Esophagus muscularis mucosa (tissue), 4 donors: ENCODE results near the gene P2RY4. TPM values are rescaled to one million over a fixed set of nuclear protein-coding genes. Genes with fewer than 3 reads are reported as not detected.

Source experiments
- DNase-seq: peaks from one replicate; pipeline ENCODE4 v3.0.0-alpha.2; 2017; ENCODE audit errors: extremely low spot score
- H3K27ac ChIP-seq, 4 donors: fragments of 200-600 bp; sonication (generic); replicated peaks in 1 of 4; 1 replicate in 3 of 4; 2 replicates in 1 of 4; pipeline ENCODE4 v1.5.1; 2016 to 2019; ENCODE audit warnings: mild to moderate bottlenecking in 1 of 4
- H3K27me3 ChIP-seq, 4 donors: fragments of 200-600 bp; sonication (generic); one replicate each; pipeline versions ENCODE4 v1.5.1 to v1.6.0; 2016 to 2019
- H3K36me3 ChIP-seq, 4 donors: fragments of 200-600 bp; sonication (generic); one replicate each; pipeline ENCODE4 v1.5.1; 2016 to 2019
- H3K4me1 ChIP-seq, 4 donors: fragments of 200-600 bp; sonication (generic); one replicate each; pipeline ENCODE4 v1.5.1; 2016 to 2019
- H3K4me3 ChIP-seq, 4 donors: fragments of 200-600 bp; sonication (generic); 1 replicate in 2 of 4; 2 replicates in 2 of 4; pipeline ENCODE4 v1.5.1; 2016 to 2019; ENCODE audit warnings: mild to moderate bottlenecking in 4 of 4, moderate library complexity in 1 of 4
- H3K9me3 ChIP-seq, 4 donors: fragments of 200-600 bp; sonication (generic); 1 replicate in 3 of 4; 2 replicates in 1 of 4; pipeline ENCODE4 v1.5.1; 2016 to 2019
- CTCF ChIP-seq, 3 experiments: fragments of 200-600 bp in 2 of 3; fragments of 450-650 bp in 1 of 3; sonication (generic) in 2 of 3; IDR thresholded peaks; one replicate each; pipeline ENCODE4 v1.5.1; 2017 to 2019; ENCODE audit warnings: antibody characterized with exemption in 3 of 3, mild to moderate bottlenecking in 2 of 3, moderate library complexity in 1 of 3
- EP300 ChIP-seq: sonication (generic); formaldehyde crosslinking; IDR thresholded peaks from one replicate; pipeline ENCODE4 v1.6.1; 2017; ENCODE audit warnings: antibody characterized with exemption
- POLR2A ChIP-seq: fragments of 450-650 bp; IDR thresholded peaks from one replicate; pipeline ENCODE4 v1.6.1; 2017; ENCODE audit warnings: antibody characterized with exemption, moderate library complexity, mild to moderate bottlenecking, low read depth
- POLR2AphosphoS5 ChIP-seq, 2 donors: sonication (generic); formaldehyde crosslinking; IDR thresholded peaks; one replicate each; pipeline ENCODE4 v1.6.1; 2017; ENCODE audit warnings: antibody characterized with exemption in 2 of 2
- WGBS: methylation state at CpG from one replicate; pipeline ENCODE4 v1.1.5; 2018; 5-methylcytosine and 5-hydroxymethylcytosine counted together
- intact Hi-C: fragments of 100-400 bp; cut with DNase I; formaldehyde crosslinking; loops from one replicate; pipeline ENCODE4 v1.15.1; 2023
- total RNA-seq, 4 donors: library from RNA; depleted of rRNA; stranded (reverse); fragments of >200 nt; gene quantifications; one replicate each; pipeline versions ENCODE4 v1.1.0 to v1.2.1, GENCODE V29; 2016

The P2RY4 gene
- 1 to 10 TPM in 1 of 4 donors, under 1 TPM in 1, not detected in 2; 0.23 to 1.2 TPM for total RNA-seq

- WGBS, result 62% methylated on average over 4 of the region's 4 CpGs
Measured at GRCh38 chrX:70260104-70260503, at the start of gene P2RY4. TSS of gene P2RY4 (minus strand) at chrX:70260204. CDS start at chrX:70259624, 580 bp downstream.

GRCh38 chrX:70301716-70302115, 41.7 kb upstream of the P2RY4 start:
- Histone ChIP-seq H3K4me1 (no peaks in the 10 kb centered on the region), H3K9me3 (no peaks in the 10 kb centered on the region), H3K27me3 (no peaks in the 10 kb centered on the region), H3K36me3 (no peaks in the 10 kb centered on the region), H3K27ac (no peak overlapping the region), H3K4me3 (no peak overlapping the region)
- intact Hi-C loops, result no loop called here
- DNase-seq, result no peak
- WGBS, result 41% methylated on average over 3 of the region's 3 CpGs
- TF ChIP-seq EP300, result no peak
- TF ChIP-seq POLR2AphosphoS5 (IDR thresholded peaks at IDR 0.05), result no peak
- TF ChIP-seq CTCF (IDR thresholded peaks at IDR 0.05), result no peak
- no peak for TF ChIP-seq POLR2A

More at GRCh38 chrX:70260104-70260503, at the start of gene P2RY4:
- Histone ChIP-seq H3K9me3 (no peaks in the 10 kb centered on the region), H3K27me3 (no peaks in the 10 kb centered on the region), H3K27ac (no peak within 1 kb of the TSS), H3K36me3 (no peaks in the 10 kb centered on the region), H3K4me1 (no peaks in the 10 kb centered on the region), H3K4me3 (no peak within 1 kb of the TSS)
- TF ChIP-seq EP300 (no peak), CTCF (IDR thresholded peaks at IDR 0.05) (no peak), POLR2A (no peak), POLR2AphosphoS5 (IDR thresholded peaks at IDR 0.05) (no peak)
- DNase-seq, result no peak
- intact Hi-C loops, result no loop called here

GRCh38 chrX:70293621-70294020, 33.6 kb upstream of the P2RY4 start:
- Histone ChIP-seq H3K4me3 (no peak overlapping the region), H3K27ac (no peak overlapping the region), H3K4me1 (peaks cover 8 to 15% (median 12%) of the 10 kb centered on the region in 4 donors), H3K9me3 (no peaks in the 10 kb centered on the region), H3K36me3 (no peaks in the 10 kb centered on the region), H3K27me3 (no peaks in the 10 kb centered on the region)
- no peak for DNase-seq
- 74% methylated on average over 5 of the region's 5 CpGs for WGBS
- TF ChIP-seq POLR2A, result no peak
- TF ChIP-seq CTCF (IDR thresholded peaks at IDR 0.05), result no peak
- TF ChIP-seq EP300, result no peak
- no peak for TF ChIP-seq POLR2AphosphoS5 (IDR thresholded peaks at IDR 0.05)
- intact Hi-C loops, result loop anchor here (10.0 kb wide), 1 partner anchor 141 kb away; no protein-coding TSS in a partner anchor

GRCh38 chrX:70292788-70293187, 32.8 kb upstream of the P2RY4 start:
- no peak for DNase-seq
- TF ChIP-seq EP300 (no peak), POLR2AphosphoS5 (IDR thresholded peaks at IDR 0.05) (no peak), POLR2A (no peak), CTCF (IDR thresholded peaks at IDR 0.05) (no peak)
- 0% methylated on average over 1 of the region's 1 CpG for WGBS
- H3K27me3 ChIP-seq, result no peaks in the 10 kb centered on the region
- intact Hi-C loops, result loop anchor here (10.0 kb wide), 1 partner anchor 142 kb away; no protein-coding TSS in a partner anchor
- H3K27ac ChIP-seq, result no peak overlapping the region
- H3K4me3 ChIP-seq, result no peak overlapping the region
- H3K4me1 ChIP-seq, result peaks cover 8 to 15% (median 12%) of the 10 kb centered on the region in 4 donors
- peaks cover 0 to 5% (median under 1%) of the 10 kb centered on the region in 4 donors for H3K36me3 ChIP-seq
- no peaks in the 10 kb centered on the region for H3K9me3 ChIP-seq
